Esophagus (tissue), 2 donors: ENCODE data around the gene RIN3. TPM values are rescaled to one million over a fixed set of nuclear protein-coding genes. Genes with fewer than 3 reads are reported as not detected.
"Not testable (repeated sequence)": the region's sequence is repeated elsewhere in the genome, so short reads cannot be mapped to it uniquely, and the experiment has no call there.

Experiments used
- H3K27ac ChIP-seq, 2 donors: one replicate each; pipeline ENCODE4 v1.5.1; 2013; ENCODE audit warnings: low read depth in 2 of 2, mild to moderate bottlenecking in 2 of 2, inconsistent platforms in 1 of 2, low read length in 1 of 2, moderate library complexity in 1 of 2
- H3K27me3 ChIP-seq, 2 donors: one replicate each; pipeline ENCODE4 v1.6.1; 2013; ENCODE audit warnings: low read length in 2 of 2, control low read depth in 1 of 2, mild to moderate bottlenecking in 1 of 2; ENCODE audit not compliant: insufficient read depth in 2 of 2, control insufficient read depth in 1 of 2
- H3K36me3 ChIP-seq, 2 donors: one replicate each; pipeline ENCODE4 v1.6.1; 2013; ENCODE audit warnings: low read length in 1 of 2; ENCODE audit not compliant: control insufficient read depth in 2 of 2, insufficient read depth in 2 of 2
- H3K4me1 ChIP-seq, 2 donors: one replicate each; pipeline ENCODE4 v1.6.1; 2013; ENCODE audit warnings: low read length in 1 of 2; ENCODE audit not compliant: control insufficient read depth in 2 of 2, insufficient read depth in 2 of 2
- H3K4me3 ChIP-seq, 2 donors: one replicate each; pipeline ENCODE4 v1.5.1; 2013; ENCODE audit warnings: low read length in 2 of 2, mild to moderate bottlenecking in 2 of 2, low read depth in 1 of 2, moderate library complexity in 1 of 2
- H3K9me3 ChIP-seq, 2 donors: one replicate each; pipeline ENCODE4 v1.6.1; 2013; ENCODE audit warnings: mild to moderate bottlenecking in 2 of 2, low read depth in 1 of 2, low read length in 1 of 2, moderate library complexity in 1 of 2; ENCODE audit not compliant: control insufficient read depth in 2 of 2, insufficient read depth in 1 of 2
- WGBS, 2 donors: extraction: QIAGEN DNeasy Blood & Tissue Kit; methylation state at CpG; one replicate each; pipeline ENCODE4 v1.1.7; 2013; 5-methylcytosine and 5-hydroxymethylcytosine counted together
- polyA plus RNA-seq, 2 donors: library from polyadenylated mRNA; stranded (reverse); fragments of 200-250 nt; gene quantifications; one replicate each; pipeline ENCODE4 v1.2.3, GENCODE V29; 2013
- donor health status: healthy with polysubstance abuse.
- donor health status: Bipolar disorder and iron deficiency.

Gene RIN3
- polyA plus RNA-seq, 2 donors, result 4.8 to 7.3 TPM

DNA sequence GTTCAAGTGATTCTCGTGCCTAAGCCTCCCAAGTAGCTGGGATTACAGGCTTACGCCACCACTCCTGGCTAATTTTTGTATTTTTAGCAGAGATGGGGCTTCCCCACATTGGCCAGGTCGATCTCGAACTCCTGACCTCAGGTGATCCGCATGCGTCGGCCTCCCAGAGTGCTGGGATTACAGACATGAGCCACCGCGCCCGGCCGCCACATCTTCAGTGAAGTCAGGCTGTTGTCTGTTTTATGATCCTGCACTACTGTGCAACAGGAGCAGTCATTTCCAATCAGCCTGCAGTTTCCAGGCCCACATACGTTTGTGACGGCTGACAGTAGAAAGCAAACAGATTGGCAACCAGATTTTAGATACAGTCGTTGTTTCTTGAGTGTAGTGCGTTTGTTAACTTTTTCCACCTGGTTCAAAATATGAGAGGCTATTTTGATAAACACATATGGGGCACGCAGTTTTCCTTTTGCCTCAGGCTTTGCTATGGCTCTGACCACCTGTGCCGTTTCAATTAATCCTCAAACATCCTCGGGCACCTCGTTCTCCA is 160.1 kb downstream of the RIN3 start:
- Histone ChIP-seq H3K27me3 (no peaks in the 10 kb centered on the region), H3K4me3 (no peak overlapping the region), H3K27ac (no peak overlapping the region), H3K9me3 (peaks cover 0 to 2% of the 10 kb centered on the region in 2 donors), H3K4me1 (no peaks in the 10 kb centered on the region), H3K36me3 (peaks cover 0 to 1% of the 10 kb centered on the region in 2 donors)
- 77 to 87% methylated on average over 19 of the region's 19 CpGs for WGBS, 2 donors

DNA sequence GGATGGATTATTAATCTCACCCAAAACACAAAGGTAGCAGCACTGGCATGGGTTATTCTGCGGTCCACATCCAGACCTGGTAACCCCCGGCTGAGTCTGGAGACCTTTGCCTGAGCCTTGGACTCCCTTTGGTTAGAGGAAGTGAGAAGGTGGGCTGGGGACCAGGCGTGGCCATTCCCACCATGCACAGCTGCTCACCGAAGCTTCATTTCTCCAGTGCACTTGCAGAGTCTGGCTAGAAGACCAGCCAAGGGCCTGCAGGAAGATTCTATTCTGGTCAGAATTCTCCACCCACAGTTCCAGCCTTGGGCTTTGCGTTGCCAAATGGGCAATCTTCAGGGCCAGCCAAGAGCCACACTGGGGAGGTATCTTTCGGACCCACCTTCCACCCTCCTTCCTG is 161.8 kb downstream of the RIN3 start:
- Histone ChIP-seq H3K4me1 (no peaks in the 10 kb centered on the region), H3K9me3 (peaks cover 0 to 2% of the 10 kb centered on the region in 2 donors), H3K27ac (no peak overlapping the region), H3K27me3 (no peaks in the 10 kb centered on the region), H3K36me3 (peaks cover 0 to 3% of the 10 kb centered on the region in 2 donors), H3K4me3 (no peak overlapping the region)
- WGBS, 2 donors, result 91 to 94% methylated on average over 6 of the region's 6 CpGs

DNA sequence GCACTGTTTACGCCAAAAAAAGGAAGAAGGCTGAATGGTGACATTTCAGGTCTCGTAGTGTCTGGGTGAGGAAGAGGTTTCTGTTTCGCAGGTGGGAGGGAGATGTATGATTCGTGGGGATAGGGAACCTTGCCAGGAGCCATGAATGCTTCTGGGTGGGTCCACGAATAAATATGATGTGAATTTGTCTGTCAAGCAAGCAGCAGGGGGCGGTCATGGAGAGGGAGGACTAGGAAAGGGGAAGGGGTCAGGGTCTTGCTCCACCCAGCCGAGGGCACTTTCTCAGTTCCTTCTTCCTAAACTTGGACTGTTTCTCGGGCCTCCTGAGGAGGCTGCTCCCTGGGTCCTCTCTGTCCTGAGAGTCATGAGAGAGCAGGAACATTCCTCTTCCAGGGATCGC is 162.4 kb downstream of the RIN3 start:
- Histone ChIP-seq H3K27ac (no peak overlapping the region), H3K27me3 (no peaks in the 10 kb centered on the region), H3K4me3 (no peak overlapping the region), H3K36me3 (peaks cover 2 to 3% of the 10 kb centered on the region in 2 donors), H3K9me3 (peaks cover 0 to 2% of the 10 kb centered on the region in 2 donors), H3K4me1 (no peaks in the 10 kb centered on the region)
- 73 to 78% methylated on average over 9 of the region's 9 CpGs for WGBS, 2 donors

DNA sequence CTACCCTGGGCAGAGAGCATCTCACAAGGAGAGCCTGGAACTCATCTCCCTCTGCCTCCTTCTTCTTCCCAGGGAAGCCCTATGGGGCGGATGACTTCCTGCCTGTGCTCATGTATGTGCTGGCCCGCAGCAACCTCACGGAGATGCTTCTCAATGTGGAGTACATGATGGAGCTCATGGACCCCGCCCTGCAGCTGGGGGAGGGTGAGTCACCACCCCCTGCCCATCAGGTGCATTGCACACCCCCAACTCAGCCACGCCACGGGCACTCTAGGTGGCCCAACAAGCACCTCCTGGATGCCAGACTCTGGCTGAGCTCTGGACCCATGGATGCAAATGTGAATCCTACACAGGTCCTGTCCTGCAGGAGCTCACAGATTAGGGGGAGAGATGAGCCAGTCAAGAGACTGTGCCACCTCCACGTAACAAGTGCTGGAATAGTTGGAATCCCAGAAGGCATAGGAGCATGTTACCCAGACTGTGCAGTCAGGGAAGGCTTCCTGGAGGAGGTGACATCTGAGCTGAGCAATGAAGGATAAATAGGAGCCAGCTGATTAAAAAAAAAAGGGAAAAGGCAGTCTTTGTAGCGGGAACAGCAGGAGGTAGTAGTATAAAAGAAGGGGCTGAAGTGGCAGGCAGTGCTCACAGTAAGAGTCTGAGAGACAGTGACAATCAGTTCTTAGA is 163.0 kb downstream of the RIN3 start:
- WGBS, 2 donors, result 86 to 91% methylated on average over 8 of the region's 8 CpGs
- Histone ChIP-seq H3K27me3 (no peaks in the 10 kb centered on the region), H3K4me1 (no peaks in the 10 kb centered on the region), H3K9me3 (peaks cover 0 to 2% of the 10 kb centered on the region in 2 donors), H3K4me3 (no peak overlapping the region), H3K36me3 (peaks cover 2 to 3% of the 10 kb centered on the region in 2 donors), H3K27ac (no peak overlapping the region)

DNA sequence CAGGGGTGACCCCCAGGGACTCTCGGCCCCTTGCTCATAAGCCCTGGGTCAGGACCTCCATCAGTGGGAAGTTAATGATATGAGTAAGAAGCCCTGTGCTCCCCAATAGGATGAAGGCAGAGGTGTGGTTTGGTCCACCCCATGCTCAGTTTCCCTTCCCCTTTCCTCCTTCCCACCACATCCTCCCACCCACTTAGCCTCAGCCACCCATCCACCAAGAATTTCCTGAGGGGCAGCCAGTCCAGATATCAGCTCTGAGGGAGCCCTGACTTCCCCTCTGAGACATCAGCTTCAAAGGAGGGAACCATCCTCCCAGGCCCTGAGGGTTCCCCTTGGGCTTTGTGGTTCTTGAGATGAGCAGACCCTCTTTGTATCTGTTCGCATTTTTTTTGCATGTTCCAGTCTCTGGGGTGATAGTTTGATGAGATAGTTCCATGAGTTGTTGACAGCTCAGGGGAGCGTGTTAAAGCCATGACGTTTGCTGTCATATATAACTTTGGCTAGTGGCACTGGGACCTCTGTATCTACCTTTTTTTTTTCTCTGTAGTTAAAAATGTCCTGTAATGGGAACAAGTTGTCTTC is 163.6 kb downstream of the RIN3 start:
- 81% methylated on average over 4 of the region's 4 CpGs for WGBS, 2 donors
- no peak overlapping the region for H3K4me3 ChIP-seq
- H3K36me3 ChIP-seq, result peaks cover 2 to 3% of the 10 kb centered on the region in 2 donors
- peaks cover 0 to 2% of the 10 kb centered on the region in 2 donors for H3K9me3 ChIP-seq
- H3K4me1 ChIP-seq, result no peaks in the 10 kb centered on the region
- no peaks in the 10 kb centered on the region for H3K27me3 ChIP-seq
- no peak overlapping the region for H3K27ac ChIP-seq

DNA sequence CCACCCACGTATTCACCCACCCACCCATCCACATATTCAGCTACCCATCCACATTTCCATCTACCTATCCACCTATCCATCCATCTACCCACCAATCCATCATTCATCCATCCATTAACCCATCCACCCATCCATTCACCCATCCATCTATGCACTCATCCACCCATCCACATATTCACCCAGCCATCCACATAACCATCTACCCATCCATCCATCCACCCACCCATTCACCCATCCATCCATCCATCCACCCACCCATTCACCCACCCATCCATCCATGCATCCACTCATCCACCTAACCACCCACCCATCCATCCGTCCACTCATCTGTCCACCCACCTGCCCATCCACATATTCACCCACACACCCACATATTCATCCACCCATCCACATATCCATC is 164.4 kb downstream of the RIN3 start:
- H3K4me1 ChIP-seq, result no peaks in the 10 kb centered on the region
- peaks cover 0 to 2% of the 10 kb centered on the region in 2 donors for H3K9me3 ChIP-seq
- H3K36me3 ChIP-seq, result peaks cover 2 to 3% of the 10 kb centered on the region in 2 donors
- H3K4me3 ChIP-seq, result no peak overlapping the region
- WGBS, 2 donors, result 87 to 96% methylated on average over 2 of the region's 2 CpGs
- H3K27ac ChIP-seq, result no peak overlapping the region
- no peaks in the 10 kb centered on the region for H3K27me3 ChIP-seq

DNA sequence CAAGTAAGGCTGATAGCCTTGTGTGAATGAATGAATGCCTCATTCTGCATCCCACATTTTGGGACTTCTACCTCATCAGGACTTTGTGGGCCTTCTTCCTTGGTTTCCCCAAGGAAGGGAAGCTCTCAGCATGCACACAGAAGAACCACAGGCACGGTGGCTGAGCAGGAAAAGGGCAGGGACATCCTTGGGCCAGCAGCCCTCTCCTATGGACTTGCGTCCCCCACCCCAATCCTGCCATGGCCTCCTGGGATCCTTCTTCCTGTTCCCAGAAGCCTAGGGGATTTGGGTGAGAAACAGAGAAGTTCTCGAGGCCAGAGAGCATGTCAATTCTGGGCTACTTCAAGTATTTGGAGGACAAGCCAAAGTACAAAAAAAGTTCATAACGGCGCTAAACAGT is 165.2 kb downstream of the RIN3 start:
- peaks cover 2 to 3% of the 10 kb centered on the region in 2 donors for H3K36me3 ChIP-seq
- H3K27ac ChIP-seq, result no peak overlapping the region
- H3K4me3 ChIP-seq, result no peak overlapping the region
- H3K4me1 ChIP-seq, result no peaks in the 10 kb centered on the region
- no peaks in the 10 kb centered on the region for H3K27me3 ChIP-seq
- peaks cover 0 to 2% of the 10 kb centered on the region in 2 donors for H3K9me3 ChIP-seq
- WGBS, 2 donors, result 83 to 94% methylated on average over 5 of the region's 5 CpGs

DNA sequence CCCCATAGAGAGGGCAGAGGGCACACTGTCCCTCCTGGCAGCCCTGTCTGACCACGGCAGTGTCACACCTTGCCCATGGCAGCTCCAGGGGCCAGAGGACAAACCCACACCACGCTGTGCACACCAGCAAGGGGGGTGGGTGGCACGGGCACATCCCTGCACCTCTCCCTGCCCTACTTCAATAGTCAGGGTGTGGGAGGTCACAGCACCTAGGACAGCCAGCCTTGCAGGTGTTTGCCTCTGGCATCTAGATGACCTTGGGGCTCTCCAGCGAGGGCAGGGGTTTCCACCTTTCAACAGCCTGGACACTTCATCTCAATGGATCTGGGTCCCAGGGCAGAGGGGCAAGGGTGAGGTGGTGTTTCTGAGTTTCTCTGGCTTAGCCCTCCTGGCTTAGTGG is 165.7 kb downstream of the RIN3 start:
- Histone ChIP-seq H3K27ac (no peak overlapping the region), H3K9me3 (peaks cover 0 to 2% of the 10 kb centered on the region in 2 donors), H3K4me3 (no peak overlapping the region), H3K36me3 (peaks cover 2 to 3% of the 10 kb centered on the region in 2 donors), H3K27me3 (no peaks in the 10 kb centered on the region), H3K4me1 (no peaks in the 10 kb centered on the region)
- 89 to 96% methylated on average over 4 of the region's 4 CpGs for WGBS, 2 donors

DNA sequence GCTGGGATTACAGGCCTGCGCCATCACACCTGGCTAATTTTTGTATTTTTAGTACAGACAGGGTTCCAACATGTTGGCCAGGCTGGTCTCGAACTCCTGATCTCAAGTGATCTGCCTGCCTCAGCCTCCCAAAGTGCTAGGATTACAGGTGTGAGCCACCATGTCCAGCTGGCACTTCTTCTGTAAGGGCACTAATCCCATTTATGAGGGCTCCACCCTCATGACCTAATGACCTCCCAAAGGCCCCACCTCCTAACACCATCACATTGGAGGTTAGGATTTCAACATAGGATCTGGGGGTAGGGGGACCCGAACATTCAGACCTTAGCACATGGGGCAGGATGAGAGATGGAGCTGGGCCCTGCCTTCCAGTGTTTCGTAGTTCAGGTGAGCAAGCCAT is 166.7 kb downstream of the RIN3 start:
- H3K36me3 ChIP-seq, result not testable (repeated sequence)

More for the DNA sequence above, 166.7 kb downstream of the RIN3 start:
- not testable (repeated sequence) for H3K27me3 ChIP-seq, H3K9me3 ChIP-seq, H3K27ac ChIP-seq, H3K4me1 ChIP-seq, H3K4me3 ChIP-seq
- WGBS, 2 donors, result 84 to 87% methylated on average over 4 of the region's 4 CpGs
